HG03175 (cell line): ENCODE results near the gene STXBP6.
A peak's percentile ranks its signal among the peaks of the same experiment; 100 is the strongest.
"Not testable (repeated sequence)": the region's sequence is repeated elsewhere in the genome, so short reads cannot be mapped to it uniquely, and the experiment has no call there.

Experiments
- ATAC-seq: cut with Tn5 transposase; IDR thresholded peaks from one replicate; pipeline ENCODE4 v1.9.1; 2021; ENCODE audit warnings: mild to moderate bottlenecking, moderate library complexity; ENCODE audit not compliant: unreplicated experiment

The STXBP6 gene

DNA sequence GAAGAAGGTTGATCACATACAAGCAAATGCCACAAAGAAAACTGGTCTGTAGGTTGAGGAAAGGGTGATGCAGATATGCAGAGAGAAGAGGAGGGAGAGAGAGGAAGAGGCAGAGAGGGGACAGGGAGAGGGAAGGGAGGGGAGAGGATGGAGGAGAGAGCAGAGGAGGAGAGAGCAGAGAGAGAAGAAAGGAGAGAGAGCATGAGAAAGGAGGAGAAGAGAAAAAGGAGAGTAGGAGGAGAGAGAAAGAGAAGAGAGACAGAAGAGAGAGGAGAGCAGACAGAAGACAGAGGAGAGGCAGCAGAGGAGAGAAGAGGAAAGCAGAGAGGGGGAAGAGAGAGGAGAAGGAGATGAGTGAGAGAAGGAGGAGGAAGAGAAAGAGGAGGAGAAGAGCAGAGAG is 59.2 kb downstream of the STXBP6 start:
- ATAC-seq: no peak

DNA sequence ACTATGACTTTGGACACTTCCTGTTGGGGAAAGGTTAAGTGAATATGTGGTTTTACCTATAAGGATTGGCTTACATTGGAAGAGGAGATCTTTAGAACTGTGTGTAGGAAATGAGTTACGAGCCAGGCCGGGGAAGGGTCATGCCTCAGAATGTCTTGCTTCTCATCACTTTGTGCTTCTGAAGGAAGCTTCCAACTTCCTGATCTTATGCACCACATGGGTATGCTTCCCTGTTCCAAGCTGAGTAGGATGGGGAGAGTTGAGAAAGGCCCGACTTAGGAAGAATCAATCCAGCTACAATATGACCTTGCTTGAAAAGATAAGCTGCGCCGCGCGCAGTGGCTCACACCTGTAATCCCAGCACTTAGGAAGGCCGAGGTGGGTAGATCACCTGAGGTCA is 59.9 kb downstream of the STXBP6 start:
- ATAC-seq: no peak

DNA sequence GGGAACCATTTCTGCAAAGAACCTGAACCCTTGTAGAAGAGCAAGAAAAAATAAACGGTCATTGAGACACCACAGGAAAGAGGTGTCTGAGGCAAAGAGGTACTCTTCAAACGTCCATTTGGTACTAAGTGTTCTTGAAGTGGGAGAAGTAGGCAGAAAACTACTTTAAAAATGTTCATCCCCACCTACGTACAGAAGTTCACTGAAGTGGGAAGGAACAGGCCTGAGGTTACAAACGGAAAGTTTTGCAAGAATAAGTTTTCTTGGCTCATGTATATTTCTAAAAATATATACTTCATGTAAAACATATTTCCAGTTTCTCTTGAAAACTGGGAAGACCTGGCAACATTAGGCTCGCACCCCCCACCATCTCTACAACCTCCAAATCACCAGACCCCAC is 61.2 kb downstream of the STXBP6 start:
- no peak for ATAC-seq

DNA sequence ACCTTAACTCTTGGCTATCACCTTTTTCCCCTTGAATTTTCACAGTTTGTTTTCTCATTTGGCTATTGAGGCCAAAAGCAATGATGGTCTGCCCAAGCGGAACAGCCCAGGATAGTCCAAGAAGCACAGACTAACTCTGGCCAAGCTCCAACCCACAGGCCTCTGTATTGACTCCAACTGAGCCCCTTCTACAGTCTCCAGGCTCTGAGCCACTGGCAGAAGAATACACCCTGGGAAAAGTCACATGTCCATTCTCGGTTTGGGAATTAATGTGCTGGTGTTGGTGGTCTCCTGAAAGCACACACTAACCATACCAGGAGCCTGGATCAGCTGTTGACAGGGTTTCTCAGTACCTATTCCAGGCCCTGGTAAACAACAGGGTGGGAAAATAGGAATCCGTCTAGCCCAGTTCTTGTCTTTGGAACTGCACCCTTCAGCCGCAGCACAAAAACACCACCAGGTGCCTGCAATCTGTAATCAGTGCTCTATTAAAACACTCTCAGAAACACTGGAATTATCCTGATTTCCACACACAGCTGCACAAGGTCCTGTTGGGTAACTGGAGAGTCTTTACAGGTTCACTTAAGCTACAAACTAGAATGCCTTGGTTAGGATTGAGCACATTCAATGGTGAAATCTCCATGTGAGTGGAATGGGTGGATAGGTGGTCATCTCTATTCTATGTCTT is 63.6 kb downstream of the STXBP6 start:
- ATAC-seq: no peak

DNA sequence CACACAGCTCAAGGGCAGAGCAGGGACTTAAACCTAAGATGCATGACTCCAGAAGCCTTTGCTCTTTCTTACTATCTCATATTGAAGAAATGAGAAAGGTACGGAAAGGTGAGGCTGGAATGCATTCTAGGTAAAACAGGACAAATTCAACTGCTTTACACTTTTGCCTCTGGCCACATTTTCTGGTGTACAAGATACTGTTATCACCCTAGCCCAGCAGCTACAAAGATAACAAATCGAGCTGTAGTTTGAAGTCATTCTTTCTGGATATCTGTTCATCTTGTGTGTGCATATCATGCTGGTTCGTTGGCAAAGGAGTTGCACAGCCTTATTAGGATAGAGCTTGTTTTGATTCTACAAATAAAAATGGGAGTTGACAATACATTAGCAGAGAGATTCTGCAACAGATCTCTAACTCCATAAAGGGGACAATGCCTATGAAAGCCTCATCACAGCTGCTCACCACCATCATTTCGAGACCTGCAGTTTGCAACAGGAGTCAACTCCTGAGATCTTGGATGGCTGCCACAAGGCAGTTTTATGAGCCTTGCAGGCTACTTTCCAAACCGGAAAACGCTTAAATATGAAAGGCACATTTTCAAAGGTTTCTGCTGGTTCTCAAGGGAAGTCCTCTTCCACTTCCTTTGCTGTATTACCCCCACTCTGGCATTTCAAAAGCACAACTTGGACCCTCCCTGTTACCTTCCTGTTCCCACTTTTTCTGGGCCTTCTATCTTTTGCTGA is 64.9 kb downstream of the STXBP6 start:
- no peak for ATAC-seq

DNA sequence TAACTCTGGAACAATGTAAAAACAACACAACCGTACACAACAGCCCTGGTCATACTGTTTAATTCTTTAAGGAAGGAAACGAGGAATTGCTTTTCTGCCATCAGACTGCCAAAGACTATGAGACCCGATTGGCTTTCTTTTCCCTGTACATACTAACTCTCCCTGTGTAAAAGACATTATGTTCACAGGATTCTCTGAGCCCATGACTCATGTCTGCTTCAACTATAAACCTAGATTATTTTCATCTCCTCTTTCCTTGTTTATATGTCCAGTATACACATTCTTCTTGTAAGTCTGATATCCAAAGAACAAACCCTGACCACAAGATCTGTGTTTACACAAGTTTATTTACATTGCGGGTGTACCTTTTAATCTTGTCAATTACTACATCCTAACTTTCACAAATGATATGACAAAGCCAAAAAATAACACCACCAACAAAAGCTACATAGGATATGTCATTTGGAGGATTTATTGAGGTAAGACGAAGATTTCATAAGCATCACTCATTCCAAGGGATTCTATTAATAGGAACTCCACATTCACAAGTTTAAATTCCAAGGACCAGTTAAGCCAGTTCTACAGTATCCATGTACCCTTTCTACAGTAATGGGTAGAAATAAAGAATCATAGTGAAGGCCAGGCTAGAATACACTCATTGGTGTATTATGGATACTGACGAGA is 67.3 kb downstream of the STXBP6 start:
- no peak for ATAC-seq

DNA sequence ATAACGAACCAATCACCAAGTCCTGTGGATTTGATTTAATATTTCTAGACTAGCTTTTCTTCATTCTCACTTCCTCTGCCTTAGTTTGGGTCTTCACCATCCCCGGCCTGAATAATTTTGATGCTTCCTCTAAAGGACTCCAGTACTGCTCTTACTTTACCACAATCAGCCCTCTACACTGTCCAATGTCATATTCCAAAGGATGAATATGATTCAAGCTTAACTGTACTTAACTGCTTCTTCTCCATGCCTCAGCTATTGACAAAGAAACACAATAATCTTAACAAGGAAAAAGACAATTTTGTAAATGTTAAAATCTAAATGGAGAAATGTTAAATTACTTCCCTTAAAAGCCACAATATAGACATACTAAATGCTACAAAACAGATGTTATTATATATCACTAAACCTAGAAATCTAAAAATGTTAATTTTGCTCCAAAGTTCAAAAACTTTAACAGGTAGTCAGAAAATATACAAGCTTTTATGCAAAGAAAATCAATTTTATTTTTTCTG is 70.2 kb downstream of the STXBP6 start:
- no peak for ATAC-seq

DNA sequence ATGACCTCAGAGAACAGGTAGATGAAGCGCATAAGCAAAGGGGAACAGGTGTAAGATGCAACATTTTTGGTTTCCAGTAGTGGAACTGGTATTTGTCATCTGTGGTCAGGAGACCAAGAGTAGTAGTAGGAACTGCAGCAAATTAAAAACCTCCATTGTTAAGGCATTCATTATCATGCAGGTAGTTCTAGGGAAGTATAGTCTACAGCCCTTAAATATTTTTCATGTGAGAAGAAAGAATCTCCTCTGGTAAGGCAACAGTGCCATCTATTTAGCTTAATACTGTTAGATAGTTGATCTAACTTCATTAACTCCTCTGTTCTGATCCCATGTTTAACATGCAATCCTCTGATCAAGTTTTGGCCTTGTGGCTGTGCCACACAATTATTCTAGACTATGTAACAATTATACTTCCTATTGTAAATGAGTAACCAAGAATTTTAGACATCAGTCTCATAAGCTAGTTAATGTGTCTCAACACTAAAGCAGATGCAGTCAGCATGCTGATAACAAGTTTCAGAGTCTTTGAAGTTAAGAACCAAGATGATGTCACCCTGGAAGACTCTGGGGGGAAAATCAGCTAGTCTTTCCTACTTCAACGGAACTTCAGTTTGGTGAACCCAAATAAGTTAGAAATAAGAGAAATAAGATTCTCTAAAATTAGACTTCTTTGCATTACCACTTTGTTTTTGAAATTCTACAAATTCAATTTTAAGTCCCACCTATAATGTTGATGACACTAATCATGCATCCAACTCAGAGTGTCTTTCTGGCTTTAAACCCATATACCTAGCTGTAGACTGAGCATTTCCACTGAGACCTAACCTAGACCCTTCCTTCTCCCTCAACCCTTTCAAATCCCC is 70.9 kb downstream of the STXBP6 start:
- ATAC-seq: peak; percentile 90

DNA sequence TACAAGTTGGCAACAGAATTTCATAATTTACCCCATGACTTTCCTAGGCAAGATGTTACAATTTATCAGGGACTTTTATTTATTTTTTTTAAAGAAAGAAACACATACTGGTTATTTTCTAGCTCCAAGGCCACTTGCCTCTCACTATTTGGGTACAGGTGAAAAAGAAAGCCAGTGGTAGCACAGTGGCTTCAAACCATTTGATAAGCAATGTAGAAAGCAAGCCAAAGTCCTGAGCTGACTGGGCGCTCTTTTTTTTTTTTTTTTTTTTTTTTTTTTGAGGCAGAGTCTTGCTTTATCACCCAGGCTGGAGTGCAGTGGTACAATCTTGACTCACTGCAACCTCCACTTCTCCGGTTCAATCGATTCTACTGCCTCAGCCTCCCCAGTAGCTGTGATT is 73.3 kb downstream of the STXBP6 start:
- ATAC-seq: no peak

DNA sequence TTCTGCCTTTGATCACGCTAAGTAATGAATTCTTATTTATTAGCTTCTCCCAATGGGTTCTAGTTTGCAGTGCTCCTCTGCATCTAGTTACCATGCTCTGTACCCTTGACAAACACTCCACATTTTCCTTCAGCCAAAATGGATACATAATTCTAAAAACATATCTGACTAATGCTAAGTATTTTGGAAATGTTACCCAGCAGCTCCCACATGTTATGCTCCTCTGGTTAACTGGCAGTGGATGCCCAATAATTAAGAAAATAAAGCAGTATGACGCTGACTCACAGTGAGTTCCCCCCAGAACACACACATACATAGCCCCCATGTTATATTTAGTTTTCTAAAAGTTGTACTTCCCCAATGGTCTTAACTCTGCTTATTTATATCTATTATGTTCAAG is 74.6 kb downstream of the STXBP6 start:
- no peak for ATAC-seq

DNA sequence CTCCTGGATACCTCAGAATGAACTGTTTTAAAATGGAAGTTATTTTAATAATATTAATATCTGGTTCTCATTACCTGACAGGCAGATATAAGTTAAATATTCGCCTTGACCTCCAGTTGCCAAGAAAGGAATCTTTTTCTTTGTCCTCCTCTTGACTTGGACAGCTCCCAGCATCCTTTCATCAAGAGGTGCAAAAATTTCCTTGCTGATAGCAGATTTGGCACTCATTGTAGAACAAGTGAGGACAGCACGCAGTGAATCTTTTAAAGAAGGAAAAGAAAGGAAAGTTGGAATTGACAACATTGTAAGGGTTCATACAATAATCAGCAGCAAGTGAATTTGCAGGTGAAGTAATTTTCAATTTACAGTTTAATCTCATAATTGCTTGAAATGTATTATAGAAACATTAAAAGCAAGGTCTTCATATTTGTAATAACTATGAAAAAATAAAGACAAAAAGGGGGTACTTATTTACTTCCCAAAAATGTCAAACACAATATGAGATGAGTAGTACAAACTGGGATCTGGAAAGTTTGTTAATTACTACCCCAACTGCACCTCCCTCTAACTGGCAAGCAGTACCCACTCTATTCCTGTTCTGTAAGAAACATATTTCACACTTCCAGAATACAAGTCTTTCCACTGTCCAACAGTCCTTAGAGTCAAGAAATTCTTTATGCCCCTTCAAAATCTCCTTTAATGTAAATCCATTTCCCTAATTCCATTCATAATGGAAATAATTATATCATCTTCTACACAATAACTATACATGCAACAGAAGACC is 75.2 kb downstream of the STXBP6 start:
- no peak for ATAC-seq

DNA sequence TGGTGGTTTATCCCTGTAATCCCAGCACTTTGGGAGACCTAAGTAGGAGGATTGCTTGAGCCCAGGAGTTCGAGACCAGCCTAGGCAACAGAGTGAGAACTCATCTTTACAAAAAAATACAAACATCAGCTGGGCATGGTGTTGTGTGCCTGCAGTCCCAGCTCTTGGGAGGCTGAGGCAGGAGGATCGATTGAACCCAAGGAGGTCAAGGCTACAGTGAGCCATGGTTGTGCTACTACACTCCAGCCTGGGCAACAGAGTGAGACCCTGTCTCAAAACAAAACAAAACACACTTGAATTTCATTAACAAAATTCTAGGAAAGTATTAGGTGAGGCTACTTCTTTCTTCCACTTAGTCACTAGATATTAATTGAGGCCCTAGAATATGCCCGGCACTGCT is 77.1 kb downstream of the STXBP6 start:
- ATAC-seq: no peak

DNA sequence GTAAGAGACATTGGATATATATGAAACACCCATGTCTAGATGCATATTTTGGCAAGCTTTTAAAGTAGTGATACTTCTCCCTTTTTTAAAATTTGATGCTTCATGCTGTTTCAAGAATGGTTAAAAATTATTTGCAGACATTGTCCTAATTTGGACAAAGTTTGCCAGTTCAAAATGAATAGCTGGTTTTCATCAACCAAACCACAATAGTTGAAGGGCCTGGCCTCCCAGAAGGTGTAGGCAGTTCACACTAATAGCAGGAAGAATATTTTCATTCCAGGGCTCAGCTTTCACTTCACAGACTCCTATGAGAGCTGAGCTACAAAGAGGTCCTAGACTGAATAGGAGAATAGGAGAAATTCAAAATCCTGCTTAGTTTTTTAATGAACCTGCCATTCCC is 78.7 kb downstream of the STXBP6 start:
- no peak for ATAC-seq

DNA sequence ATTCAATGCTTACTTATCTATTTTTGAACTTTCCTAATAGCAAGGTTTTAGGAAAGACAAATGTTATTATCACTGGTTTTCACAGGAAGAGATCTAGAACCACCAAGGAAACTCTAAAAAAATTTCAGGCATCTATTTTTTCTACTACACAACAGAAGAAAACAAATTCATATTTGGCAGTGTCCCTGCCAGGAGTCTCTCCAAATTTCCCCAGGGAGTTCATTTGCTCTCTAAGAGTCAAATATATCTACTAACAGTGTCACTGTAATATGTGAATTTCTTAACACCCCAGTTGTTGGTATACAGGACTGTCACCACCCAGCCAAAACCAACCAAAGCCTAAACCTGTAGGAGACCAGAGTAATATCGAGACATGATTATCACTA is 83.4 kb downstream of the STXBP6 start:
- no peak for ATAC-seq

DNA sequence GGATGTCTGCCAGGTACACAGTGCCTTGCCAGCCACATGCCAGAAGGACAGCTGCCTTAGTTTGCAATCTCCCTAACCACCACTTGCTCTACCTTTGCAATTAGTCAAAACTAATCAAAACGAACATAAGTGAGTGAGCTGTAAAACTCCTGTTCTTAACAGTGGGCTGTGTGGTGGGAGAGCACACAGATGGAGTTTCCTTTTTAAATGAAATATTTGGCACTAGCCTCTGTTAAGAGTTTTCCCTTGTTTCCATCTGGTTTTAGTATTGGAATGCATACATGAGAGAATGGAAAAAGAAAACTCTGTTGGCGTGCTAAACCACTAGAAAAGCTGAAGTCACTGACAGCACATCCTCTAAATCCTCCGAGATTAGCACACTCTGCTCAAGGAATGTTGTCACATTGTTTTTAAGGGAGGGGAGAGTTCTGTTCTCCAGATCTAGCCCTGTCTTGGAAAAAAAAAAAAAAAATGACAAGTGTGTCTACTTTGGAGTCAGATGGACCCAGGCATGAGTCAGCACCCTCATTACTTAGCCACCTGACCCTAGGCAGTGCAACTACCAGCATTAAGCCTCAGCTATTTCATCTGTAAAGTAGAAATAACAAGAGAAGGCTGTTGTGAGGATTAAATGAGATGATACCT is 83.9 kb downstream of the STXBP6 start:
- no peak for ATAC-seq

DNA sequence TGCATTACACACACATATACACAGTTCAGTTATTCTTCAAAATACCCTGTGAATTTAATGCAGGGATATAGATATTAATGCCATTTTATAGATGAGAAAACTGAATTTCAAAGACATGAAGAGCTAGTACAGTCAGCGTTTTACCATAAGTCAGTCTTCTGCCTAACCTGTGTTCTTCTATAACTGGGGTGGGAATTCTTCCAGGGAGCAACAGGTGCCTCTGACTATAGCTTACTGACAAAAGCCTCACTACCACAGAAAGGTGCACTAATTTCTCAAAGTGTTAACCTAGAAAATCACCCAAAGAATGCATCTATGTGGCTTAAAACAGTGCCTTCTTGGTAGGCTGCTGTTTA is 84.4 kb downstream of the STXBP6 start:
- ATAC-seq: no peak

DNA sequence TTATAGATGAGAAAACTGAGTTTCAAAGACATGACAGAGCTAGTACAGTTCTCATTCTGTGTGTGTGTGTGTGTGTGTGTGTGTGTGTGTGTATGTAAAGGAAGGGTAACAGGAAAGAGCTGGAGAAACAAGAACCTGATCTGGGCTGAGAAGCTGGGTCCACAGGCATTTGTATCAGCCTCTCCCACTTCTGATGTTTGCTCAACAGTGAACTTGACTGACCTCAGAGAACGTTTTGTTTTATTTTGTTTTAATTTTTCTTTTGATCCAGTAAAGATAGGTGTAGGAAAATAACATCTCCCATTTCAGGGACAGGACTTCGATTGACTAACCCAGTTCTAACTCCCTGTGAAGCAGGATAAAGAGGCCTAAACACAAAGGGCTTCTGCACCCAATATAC is 85.4 kb downstream of the STXBP6 start:
- no peak for ATAC-seq

DNA sequence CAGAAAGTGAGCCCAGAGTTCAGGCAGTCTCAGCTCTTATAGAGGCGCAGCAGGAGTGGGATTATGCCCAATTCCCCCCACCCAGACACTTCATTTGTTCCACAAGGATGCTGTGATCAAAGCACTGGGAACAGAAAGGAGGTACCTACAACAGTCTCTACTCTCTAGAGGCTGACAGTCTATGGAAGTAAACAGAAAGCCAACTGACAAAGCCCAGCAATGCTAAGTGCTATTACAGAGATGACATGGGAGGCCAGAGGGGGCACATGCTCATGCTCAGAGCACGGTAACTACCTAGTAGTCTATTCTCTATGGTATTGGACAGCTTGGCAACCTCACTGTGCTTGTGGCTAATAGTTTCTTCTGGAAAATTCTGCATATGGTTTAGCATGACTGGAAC is 85.9 kb downstream of the STXBP6 start:
- no peak for ATAC-seq

DNA sequence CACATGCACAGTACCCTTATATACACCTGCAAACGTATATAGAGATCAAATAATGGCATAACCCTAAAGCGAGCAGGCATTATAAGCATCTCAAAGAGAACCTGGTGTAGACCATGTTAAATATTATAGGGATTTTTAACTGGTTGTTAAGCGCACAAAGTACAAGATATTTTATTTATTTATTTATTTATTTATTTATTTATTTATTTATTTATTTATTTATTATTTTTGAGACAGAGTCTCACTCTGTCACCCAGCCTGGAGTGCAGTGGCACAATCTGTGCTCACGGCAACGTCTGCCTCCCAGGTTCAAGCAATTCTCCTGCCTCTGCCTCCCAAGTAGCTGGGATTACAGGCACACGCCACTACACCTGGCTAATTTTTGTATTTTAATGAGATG is 87.8 kb downstream of the STXBP6 start:
- ATAC-seq: not testable (repeated sequence)

DNA sequence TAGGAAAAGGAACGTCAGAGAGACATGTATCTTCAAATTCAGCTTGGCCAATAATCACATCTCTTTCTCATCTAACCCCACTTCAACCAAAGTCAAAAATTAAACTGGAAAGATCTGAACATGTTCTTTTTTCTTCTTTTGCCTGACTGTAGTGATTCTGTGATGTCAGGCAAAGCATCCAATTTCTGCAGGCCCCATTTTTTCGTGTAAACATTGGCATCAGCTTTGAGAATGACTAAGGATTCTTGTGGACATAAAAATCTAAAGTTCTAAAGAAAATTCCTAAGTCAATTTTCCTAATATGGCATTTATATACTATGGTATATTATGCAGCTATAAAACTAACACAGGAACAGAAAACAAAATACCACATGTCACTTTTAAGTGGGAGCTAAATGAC is 89.1 kb downstream of the STXBP6 start:
- ATAC-seq: no peak
